ENCODE data around the gene ARHGAP42. TPM values are rescaled to one million over a fixed set of nuclear protein-coding genes. Genes with fewer than 3 reads are reported as not detected.

Gene ARHGAP42
- total RNA-seq, 1 experiment from 2014 or later = 39.1 TPM

GRCh38 chr11:101031713-101032112, 344.6 kb downstream of the ARHGAP42 start:
- no peak overlapping the region for H4K5ac ChIP-seq (ENCODE audit: insufficient read length, low read depth, low read length)
- no peak overlapping the region for H2BK5ac ChIP-seq (ENCODE audit: insufficient read length, low read length)
- H3T11ph ChIP-seq (ENCODE audit: low read length) = no peak overlapping the region
- no peak for DNase-seq
- no peaks in the 10 kb centered on the region for H3K27me3 Mint-ChIP-seq (ENCODE audit: low read depth)
- no peak overlapping the region for H3K4me3 Mint-ChIP-seq
- no peaks in the 10 kb centered on the region for H3K9me3 ChIP-seq (ENCODE audit: control insufficient read depth, low read depth, low read length)
- no peak overlapping the region for H4K8ac ChIP-seq (replicated peaks; ENCODE audit: insufficient read length, low read depth, low read length)
- no peak overlapping the region for H3K14ac ChIP-seq (ENCODE audit: insufficient read depth, low read length)
- H3K27ac Mint-ChIP-seq = no peak overlapping the region
- peaks cover 0 to 4% of the 10 kb centered on the region in 2 experiments; a peak in 2 of 4 replicates for H3K4me1 Mint-ChIP-seq
- no CpG with 5 or more reads among the region's 3 CpGs for WGBS (ENCODE audit: extremely low coverage, insufficient read length, low lambda C conversion rate)
- H3K4me2 ChIP-seq (ENCODE audit: insufficient read depth, insufficient read length, low read length) = no peak overlapping the region
- H2BK15ac ChIP-seq (ENCODE audit: low read depth, low read length) = no peak overlapping the region
- no peaks in the 10 kb centered on the region for H4K20me1 ChIP-seq (ENCODE audit: control insufficient read depth, insufficient read depth, insufficient read length)
- no peak overlapping the region for H2AK5ac ChIP-seq (ENCODE audit: insufficient read length, low read length)
- no peak overlapping the region for H4K91ac ChIP-seq (ENCODE audit: insufficient read length, low read depth, low read length)
- no peak overlapping the region for H3K56ac ChIP-seq (ENCODE audit: insufficient read length, low read depth, low read length)
- no peak overlapping the region for H2BK12ac ChIP-seq (ENCODE audit: insufficient read length, low read depth, low read length)
- H3K23ac ChIP-seq (ENCODE audit: insufficient read length, low read depth, low read length) = no peak overlapping the region
- no peaks in the 10 kb centered on the region for H3K27me3 ChIP-seq (ENCODE audit: insufficient read depth, low read length)
- TF ChIP-seq CTCF (conservative IDR thresholded peaks at IDR 0.05) = no peak
- no peak overlapping the region for H2AFZ ChIP-seq (ENCODE audit: low read length)
- no peak overlapping the region for H3K27ac ChIP-seq (ENCODE audit: insufficient read length, low read depth, low read length)
- no peak overlapping the region for H3K18ac ChIP-seq (ENCODE audit: insufficient read length, low read depth, low read length)
- no peaks in the 10 kb centered on the region for H3K23me2 ChIP-seq (ENCODE audit: insufficient read length, low read depth, low read length, poor library complexity, severe bottlenecking)
- no peaks in the 10 kb centered on the region for H3K79me1 ChIP-seq (ENCODE audit: insufficient read depth, low read depth, low read length, poor library complexity, severe bottlenecking)
- H3K79me2 ChIP-seq (ENCODE audit: insufficient read depth, low read length) = no peaks in the 10 kb centered on the region
- no peaks in the 10 kb centered on the region for H3K4me1 ChIP-seq (ENCODE audit: insufficient read depth, low read length)
- no peaks in the 10 kb centered on the region for H3K36me3 Mint-ChIP-seq (ENCODE audit: insufficient read depth in 1 of 3, low read depth in 3 of 3)
- H3K9me3 Mint-ChIP-seq = no peaks in the 10 kb centered on the region
- no peak overlapping the region for H3K9ac ChIP-seq (ENCODE audit: extremely low read depth, insufficient read length, low read length)
- no peak overlapping the region for H2BK20ac ChIP-seq (ENCODE audit: low read depth, low read length, poor library complexity, severe bottlenecking)
- H3K4ac ChIP-seq (ENCODE audit: low read depth, low read length) = no peak overlapping the region
- no peak overlapping the region for H2BK120ac ChIP-seq (ENCODE audit: low read depth, low read length, poor library complexity, severe bottlenecking)

All from H9 (cell line).